NCI-H146 (cell line): ENCODE data around the gene UGT1A1.
"Not testable (repeated sequence)": the region's sequence is repeated elsewhere in the genome, so short reads cannot be mapped to it uniquely, and the experiment has no call there.

Experiments
- DNase-seq: peaks from one replicate; lab custom pipeline; 2025; lab: John Stamatoyannopoulos, UW

The UGT1A1 gene

GRCh38 chr2:233760043-233760442, at the start of gene UGT1A1:
Gene UGT1A1, plus strand, starts transcription at chr2:233760270. Its CDS starts 18 bp downstream, at chr2:233760288.
- DNase-seq, result no peak

- DNase-seq, result peak; percentile 31
These were observed 48.6 kb upstream of the UGT1A1 start for GRCh38 chr2:233711312-233712008.

GRCh38 chr2:233712611-233713261, 47.3 kb upstream of the UGT1A1 start, which contains the start of gene UGT1A5:
Gene UGT1A5, plus strand, starts transcription at chr2:233712907. Its CDS starts 85 bp downstream, at chr2:233712992.
- no peak for DNase-seq

DNA sequence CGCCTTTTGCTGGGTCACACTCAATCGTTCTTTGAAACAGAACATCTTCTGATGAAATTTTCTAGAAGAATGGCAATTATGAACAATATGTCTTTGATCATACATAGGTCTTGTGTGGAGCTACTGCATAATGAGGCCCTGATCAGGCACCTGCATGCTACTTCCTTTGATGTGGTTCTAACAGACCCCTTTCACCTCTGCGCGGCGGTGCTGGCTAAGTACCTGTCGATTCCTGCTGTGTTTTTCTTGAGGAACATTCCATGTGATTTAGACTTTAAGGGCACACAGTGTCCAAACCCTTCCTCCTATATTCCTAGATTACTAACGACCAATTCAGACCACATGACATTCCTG, 46.8 kb upstream of the UGT1A1 start:
- no peak for DNase-seq

GRCh38 chr2:233714121-233714520, 45.9 kb upstream of the UGT1A1 start:
- DNase-seq, result no peak

- no peak for DNase-seq
These were observed 41.5 kb upstream of the UGT1A1 start, which contains the start of gene UGT1A4 for GRCh38 chr2:233718552-233718951. Gene UGT1A4, plus strand, starts transcription at chr2:233718736. Its CDS starts 85 bp downstream, at chr2:233718821.

- no peak for DNase-seq
These were observed 31.3 kb upstream of the UGT1A1 start, which contains the start of gene UGT1A3 for GRCh38 chr2:233728723-233729301. Gene UGT1A3, plus strand, starts transcription at chr2:233729042. Its CDS starts 85 bp downstream, at chr2:233729127.

- DNase-seq, result not testable (repeated sequence)
These were observed 23.0 kb upstream of the UGT1A1 start for GRCh38 chr2:233736868-233737653.

DNA sequence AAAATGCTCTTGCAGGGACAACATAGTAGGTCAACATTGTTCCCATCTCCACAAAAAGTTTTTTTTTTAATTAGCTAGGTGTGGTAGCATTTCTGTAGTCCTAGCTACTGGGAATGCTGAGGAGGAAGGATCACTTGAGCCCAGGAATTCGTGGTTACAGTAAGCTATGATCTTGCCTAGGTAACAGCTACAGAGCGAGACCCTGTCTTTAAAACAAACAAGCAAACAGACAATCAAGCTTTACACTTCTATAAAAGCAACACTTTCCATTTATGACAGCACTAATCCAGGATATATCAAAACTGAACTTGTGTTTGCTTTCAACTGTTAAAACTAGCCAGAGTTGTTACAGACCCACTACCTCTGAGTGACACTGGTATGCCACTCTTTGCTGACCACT, 19.2 kb upstream of the UGT1A1 start:
- DNase-seq, result no peak

DNA sequence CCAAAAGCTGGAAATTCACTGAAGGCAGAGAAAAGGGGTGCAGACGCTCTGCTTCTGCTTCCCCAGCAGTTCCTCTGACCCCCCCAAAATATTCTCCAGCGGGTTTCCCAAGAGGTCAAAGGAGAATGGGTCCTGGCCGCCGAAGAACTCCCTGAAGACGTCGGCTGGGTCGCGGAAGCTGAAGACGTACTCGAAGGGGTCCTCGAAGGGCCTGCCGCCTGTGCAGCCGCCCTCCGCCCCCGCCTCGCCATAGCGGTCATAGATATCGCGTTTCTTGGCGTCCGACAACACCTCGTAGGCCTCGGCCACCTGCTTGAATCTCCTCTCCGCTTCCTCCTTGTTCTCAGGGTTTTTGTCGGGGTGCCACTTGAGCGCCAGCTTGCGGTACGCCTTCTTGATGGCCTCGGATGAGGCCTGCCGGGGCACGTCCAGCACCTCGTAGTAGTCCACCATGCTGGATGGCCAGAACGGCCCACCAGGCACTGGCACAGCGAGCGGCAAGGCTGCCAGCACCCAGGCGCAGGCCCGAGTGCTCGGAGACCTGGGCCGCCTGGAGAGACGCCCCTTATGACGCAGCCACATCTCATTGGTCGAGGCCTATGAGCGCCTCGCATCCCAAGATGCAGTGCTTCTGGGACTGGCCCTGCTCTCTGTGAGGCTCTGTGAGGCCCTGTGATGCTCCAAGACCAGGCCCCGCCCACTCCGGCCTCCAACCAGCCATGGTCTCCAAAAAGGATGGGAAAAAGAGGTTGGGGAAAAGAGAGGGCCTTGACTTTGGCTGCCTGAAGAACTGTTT, 16.4 kb upstream of the UGT1A1 start:
- no peak for DNase-seq

- no peak for DNase-seq
These were observed 14.9 kb upstream of the UGT1A1 start for GRCh38 chr2:233745073-233745755.

DNA sequence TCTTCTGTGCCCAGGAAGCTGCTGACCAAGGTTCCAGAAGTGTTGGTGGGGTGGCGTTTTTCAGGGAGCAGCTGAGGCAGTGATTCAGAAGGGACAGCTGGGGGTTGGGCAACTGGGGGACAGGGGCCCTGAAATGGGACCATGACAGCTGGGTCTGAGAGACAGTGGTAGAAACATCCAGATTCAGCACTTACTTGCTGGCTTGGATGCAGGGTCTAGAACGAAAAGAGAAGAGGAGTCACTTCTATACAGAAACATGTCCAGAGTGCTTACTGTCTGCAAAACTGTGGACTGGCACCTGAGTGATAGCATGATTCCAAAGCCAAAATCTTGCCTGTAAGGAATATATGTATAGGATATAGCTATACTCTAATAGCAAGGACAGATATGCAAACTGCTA, 14.2 kb upstream of the UGT1A1 start:
- DNase-seq, result not testable (repeated sequence)

- DNase-seq, result no peak
These were observed 13.4 kb upstream of the UGT1A1 start for GRCh38 chr2:233746475-233747282.

GRCh38 chr2:233747283-233747544, 12.9 kb upstream of the UGT1A1 start:
- DNase-seq, result no peak

- DNase-seq, result not testable (repeated sequence)
These were observed 9.4 kb upstream of the UGT1A1 start for GRCh38 chr2:233750689-233751088.

DNA sequence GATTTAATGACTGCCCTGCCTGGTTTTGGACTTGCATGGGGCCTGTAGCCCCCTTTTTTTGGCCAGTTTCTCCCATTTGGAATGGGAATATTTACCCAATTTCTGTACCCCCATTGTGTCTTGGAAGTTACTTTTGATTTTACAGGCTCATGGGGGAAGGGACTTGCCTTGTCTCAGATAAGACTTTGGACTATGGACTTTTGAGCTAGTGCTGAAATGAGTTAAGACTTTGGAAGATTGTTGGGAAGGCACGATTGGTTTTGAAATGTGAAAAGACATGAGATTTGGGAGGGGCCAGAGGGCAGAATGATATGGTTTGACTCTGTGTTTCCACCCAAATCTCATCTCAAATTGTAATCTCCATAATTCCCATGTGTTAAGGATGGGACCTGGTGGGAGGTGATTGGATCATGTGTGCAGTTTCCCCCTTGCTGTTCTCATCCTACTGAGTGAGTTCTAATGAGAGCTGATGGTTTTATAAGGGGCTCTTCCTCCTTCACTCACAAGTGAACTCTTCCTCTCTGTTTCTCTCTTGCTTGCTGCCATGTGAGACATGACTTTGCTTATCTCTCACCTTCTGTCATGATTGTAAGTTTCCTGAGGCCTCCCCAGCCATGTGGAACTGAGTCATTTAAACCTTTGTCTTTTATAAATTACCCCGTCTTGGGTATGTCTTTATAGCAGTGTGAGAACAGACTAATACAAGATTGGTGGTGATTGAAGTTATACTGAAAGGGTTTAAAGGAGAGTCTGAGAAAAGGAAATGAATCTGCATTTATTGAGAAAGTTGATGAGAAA, 8.7 kb upstream of the UGT1A1 start:
- DNase-seq, result not testable (repeated sequence)

DNA sequence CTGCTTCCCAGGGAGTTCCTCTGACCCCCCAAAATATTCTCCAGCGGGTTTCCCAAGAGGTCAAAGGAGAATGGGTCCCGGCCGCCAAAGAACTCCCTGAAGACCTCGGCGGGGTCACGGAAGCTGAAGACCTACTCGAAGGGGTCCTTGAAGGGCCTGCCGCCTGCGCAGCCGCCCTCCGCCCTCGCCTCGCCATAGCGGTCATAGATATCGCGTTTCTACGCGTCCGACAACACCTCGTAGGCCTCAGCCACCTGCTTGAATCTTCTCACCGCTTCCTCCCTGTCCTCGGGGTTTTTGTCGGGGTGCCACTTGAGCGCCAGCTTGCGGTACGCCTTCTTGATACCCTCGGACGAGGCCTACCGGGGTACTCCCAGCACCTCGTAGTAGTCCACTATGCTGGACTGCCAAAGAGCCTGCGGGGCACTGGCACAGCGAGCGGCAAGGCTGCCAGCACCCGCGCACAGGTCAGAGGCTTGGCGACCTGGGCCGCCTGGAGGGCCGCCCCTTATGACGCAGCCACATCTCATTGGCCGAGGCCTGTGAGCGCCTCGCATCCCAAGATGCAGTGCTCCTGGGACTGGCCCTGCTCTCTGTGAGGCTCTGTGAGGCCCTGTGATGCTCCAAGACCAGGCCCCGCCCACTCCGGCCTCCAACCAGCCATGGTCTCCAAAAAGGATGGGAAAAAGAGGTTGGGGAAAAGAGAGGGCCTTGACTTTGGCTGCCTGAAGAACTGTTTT, 5.0 kb upstream of the UGT1A1 start:
- no peak for DNase-seq

DNA sequence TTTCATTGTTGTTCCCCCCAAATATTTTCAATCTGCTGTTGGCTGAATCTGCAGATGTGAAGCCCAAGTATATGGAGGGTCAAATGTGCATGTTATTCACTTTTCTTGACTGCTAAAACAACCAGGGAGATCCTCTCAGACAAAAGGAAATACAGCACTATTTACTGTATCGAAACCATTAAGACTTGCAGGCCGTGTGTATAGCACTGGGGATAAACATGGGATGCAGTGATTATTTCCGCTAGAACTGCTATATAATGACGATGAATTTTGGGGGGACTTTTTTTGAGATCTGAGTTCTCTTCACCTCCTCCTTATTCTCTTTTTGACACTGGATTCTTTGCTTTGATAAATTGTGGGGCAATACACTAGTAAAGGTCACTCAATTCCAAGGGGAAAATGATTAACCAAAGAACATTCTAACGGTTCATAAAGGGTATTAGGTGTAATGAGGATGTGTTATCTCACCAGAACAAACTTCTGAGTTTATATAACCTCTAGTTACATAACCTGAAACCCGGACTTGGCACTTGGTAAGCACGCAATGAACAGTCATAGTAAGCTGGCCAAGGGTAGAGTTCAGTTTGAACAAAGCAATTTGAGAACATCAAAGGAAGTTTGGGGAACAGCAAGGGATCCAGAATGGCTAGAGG, 3.5 kb upstream of the UGT1A1 start:
- DNase-seq, result no peak
